Measurements from ENCODE around the gene STK32C.
"Not testable (repeated sequence)": the region's sequence is repeated elsewhere in the genome, so short reads cannot be mapped to it uniquely, and the experiment has no call there.

- TF ChIP-seq YY1 (IDR thresholded peaks at IDR 0.05; ENCODE audit: insufficient read depth, insufficient read length); SUZ12 (IDR thresholded peaks at IDR 0.05; ENCODE audit: extremely low read depth, insufficient read depth, insufficient read length): not testable (repeated sequence)
These were observed 147.5 kb downstream of the STK32C start for GRCh38 chr10:132160231-132160630.
